HEK293T (cell line): ENCODE measurements around the gene RSU1.

Source experiments
- CTCF ChIA-PET: fragments of 350-600 bp; formaldehyde crosslinking; extraction: SDS; loops from one replicate; lab custom pipeline; 2021; ENCODE audit warnings: antibody characterized with exemption, inconsistent platforms; lab: Yijun Ruan, JAX
- POLR2A ChIA-PET: fragments of 350-600 bp; formaldehyde crosslinking; extraction: SDS; loops from one replicate; lab custom pipeline; 2020; ENCODE audit warnings: antibody characterized with exemption, inconsistent platforms; lab: Yijun Ruan, JAX
- DNase-seq: peaks from one replicate; pipeline ENCODE4 v3.0.0; 2012; ENCODE audit warnings: mixed read lengths; ENCODE audit errors: extremely low spot score
- ARNT ChIP-seq: fragments of 450-650 bp; IDR thresholded peaks from 2 replicates; pipeline ENCODE4 v1.6.1; 2017; ENCODE audit warnings: mild to moderate bottlenecking
- BHLHE40 ChIP-seq: fragments of 450-650 bp; IDR thresholded peaks from 2 replicates; pipeline ENCODE4 v1.6.1; 2016; ENCODE audit warnings: mild to moderate bottlenecking, moderate library complexity, borderline replicate concordance
- CTBP1 ChIP-seq: fragments of 450-650 bp; IDR thresholded peaks from 2 replicates; pipeline ENCODE4 v1.6.1; 2016; ENCODE audit warnings: borderline replicate concordance
- ELF4 ChIP-seq: fragments of 450-650 bp; IDR thresholded peaks from 2 replicates; pipeline ENCODE4 v1.6.1; 2017; ENCODE audit warnings: antibody characterized with exemption
- FOXA1 ChIP-seq: fragments of 450-650 bp; IDR thresholded peaks from 2 replicates; pipeline ENCODE4 v1.6.1; 2016; ENCODE audit warnings: mild to moderate bottlenecking
- FOXK2 ChIP-seq: fragments of 450-650 bp; IDR thresholded peaks from 2 replicates; pipeline ENCODE4 v1.6.1; 2016; ENCODE audit warnings: mild to moderate bottlenecking
- FOXM1 ChIP-seq: fragments of 450-650 bp; IDR thresholded peaks from 2 replicates; pipeline ENCODE4 v1.6.1; 2017; ENCODE audit warnings: mild to moderate bottlenecking, borderline replicate concordance
- HDGF ChIP-seq: fragments of 450-650 bp; IDR thresholded peaks from 2 replicates; pipeline ENCODE4 v1.6.1; 2017; ENCODE audit warnings: antibody characterized with exemption, borderline replicate concordance
- L3MBTL2 ChIP-seq: fragments of 450-650 bp; conservative IDR thresholded peaks from 2 replicates; pipeline ENCODE4 v1.6.1; 2016; ENCODE audit warnings: mild to moderate bottlenecking
- LEF1 ChIP-seq: fragments of 450-650 bp; IDR thresholded peaks from 2 replicates; pipeline ENCODE4 v1.6.1; 2017; ENCODE audit warnings: mild to moderate bottlenecking, borderline replicate concordance
- NFRKB ChIP-seq: fragments of 450-650 bp; IDR thresholded peaks from 2 replicates; pipeline ENCODE4 v1.6.1; 2016; ENCODE audit warnings: mild to moderate bottlenecking, moderate library complexity
- SP1 ChIP-seq: fragments of 450-650 bp; IDR thresholded peaks from 2 replicates; pipeline ENCODE4 v1.6.1; 2017
- SUZ12 ChIP-seq: fragments of 450-650 bp; IDR thresholded peaks from 2 replicates; pipeline ENCODE4 v1.6.1; 2016; ENCODE audit warnings: mild to moderate bottlenecking
- TARDBP ChIP-seq: fragments of 450-650 bp; IDR thresholded peaks from 2 replicates; pipeline ENCODE4 v1.6.1; 2016
- ZNF384 ChIP-seq: fragments of 450-650 bp; IDR thresholded peaks from 2 replicates; pipeline ENCODE4 v1.6.1; 2016
- TF ChIP-seq, protein P1 (sequence below): fragments of 450-650 bp; IDR thresholded peaks from 2 replicates; pipeline ENCODE4 v1.6.1; 2016

The RSU1 gene

GRCh38 chr10:16751244-16751643 is 66.0 kb downstream of the RSU1 start:
- ChIA-PET POLR2A (no interaction called here), CTCF (no interaction called here)
- TF ChIP-seq HDGF = no peak
- no peak for TF ChIP-seq NFRKB
- TF ChIP-seq SUZ12 = no peak
- TF ChIP-seq L3MBTL2 = no peak
- TF ChIP-seq SP1 = no peak
- TF ChIP-seq FOXA1 = no peak
- no peak for DNase-seq

DNA sequence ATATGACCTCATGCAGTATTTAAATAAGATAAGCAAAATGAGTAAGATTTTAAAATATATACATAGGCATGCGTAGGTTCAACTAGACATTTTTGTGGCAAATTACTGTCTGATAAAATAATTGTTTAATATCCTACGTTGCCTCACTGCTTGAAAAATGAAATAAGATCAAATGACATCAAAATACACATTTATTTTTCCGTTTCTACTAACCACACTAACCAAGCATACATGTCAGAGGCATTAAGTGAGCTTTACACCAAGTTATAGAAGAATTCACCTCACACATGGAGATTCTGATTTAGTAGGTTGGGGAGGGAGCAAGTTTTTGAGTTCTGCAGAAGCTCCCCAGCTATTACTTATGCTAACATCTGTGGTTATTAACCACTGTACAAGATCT is 66.8 kb downstream of the RSU1 start:
- TF ChIP-seq HDGF (no peak), ELF4 (no peak), SP1 (no peak), LEF1 (no peak), ARNT (no peak), BHLHE40 (no peak), CTBP1 (no peak)
- no peak for DNase-seq
- ChIA-PET CTCF (interaction anchor here (0.6 kb wide), 1 partner anchor 205 kb away, joined by 3 read pairs; no protein-coding TSS in a partner anchor), POLR2A (no interaction called here)

DNA sequence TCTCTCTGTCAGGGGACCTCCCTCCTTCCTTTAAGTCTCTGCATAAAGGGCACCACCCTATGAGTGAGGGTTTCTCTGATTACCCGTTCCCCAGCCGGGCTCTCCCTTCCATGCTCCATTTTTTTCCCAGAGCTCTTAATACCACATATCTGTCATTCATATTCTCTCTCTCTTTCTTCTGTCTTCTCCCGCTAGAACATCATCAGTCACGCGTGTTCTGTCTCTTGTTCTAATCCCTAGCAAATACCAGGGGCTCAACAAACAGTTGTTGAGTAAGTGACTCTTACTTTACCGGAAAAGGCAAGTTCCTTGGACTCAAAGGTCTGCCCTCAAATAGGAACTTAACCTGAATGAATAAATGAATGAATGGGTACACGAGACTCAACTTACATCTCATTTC is 68.5 kb downstream of the RSU1 start:
- ChIA-PET POLR2A (no interaction called here), CTCF (no interaction called here)
- TF ChIP-seq BHLHE40 (no peak), ARNT (no peak), LEF1 (no peak), FOXM1 (no peak), FOXK2 (no peak), FOXA1 (no peak), SP1 (no peak), TARDBP (no peak), SUZ12 (no peak), L3MBTL2 (no peak), ZNF384 (no peak), CTBP1 (no peak)
- no peak for DNase-seq

GRCh38 chr10:16746856-16747255 is 70.4 kb downstream of the RSU1 start:
- TF ChIP-seq L3MBTL2 (no peak), HDGF (no peak), NFRKB (no peak), SUZ12 (no peak)
- no peak for DNase-seq
- POLR2A ChIA-PET = no interaction called here
- CTCF ChIA-PET = no interaction called here

- no peak for DNase-seq
- TF ChIP-seq LEF1 = no peak
- no peak for TF ChIP-seq BHLHE40
- TF ChIP-seq ARNT = no peak
- ChIA-PET POLR2A (no interaction called here), CTCF (no interaction called here)
These were observed 72.2 kb downstream of the RSU1 start for GRCh38 chr10:16745061-16745460.

DNA sequence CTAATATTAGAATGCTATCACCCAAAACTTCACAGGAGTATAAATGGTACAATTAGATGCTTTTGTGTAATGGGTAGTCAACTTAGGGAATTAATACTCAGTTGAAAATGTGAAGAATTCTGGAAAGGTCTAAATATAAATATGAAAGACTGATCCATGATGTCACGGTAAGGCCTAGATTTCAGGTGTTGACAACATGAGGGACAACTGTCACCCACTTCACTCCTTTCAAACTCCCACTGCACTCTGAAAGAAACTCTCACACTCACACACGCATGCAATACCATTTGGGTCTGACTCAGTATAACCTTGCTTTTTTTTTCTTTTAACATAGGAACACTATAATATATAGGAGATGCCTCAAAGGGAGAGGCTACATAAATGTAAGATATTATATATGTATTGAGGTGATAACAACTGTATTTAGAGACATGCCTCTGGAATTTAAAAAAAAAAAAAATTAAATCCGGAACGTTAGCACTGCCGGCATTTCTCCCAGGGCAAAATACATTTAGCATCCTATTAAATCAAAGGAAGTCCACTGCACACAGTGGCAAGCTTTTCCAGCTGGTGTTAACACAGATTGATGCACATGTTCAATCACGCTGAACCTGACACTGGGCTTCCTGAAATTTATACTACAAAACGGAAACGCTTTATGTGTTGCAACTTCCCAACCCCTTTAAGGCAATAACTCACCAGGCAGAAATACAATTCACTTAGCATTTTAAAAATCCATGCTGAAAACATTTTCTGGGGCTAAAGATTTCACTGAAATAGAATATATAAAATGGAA is 74.9 kb downstream of the RSU1 start:
- ChIA-PET POLR2A (no interaction called here), CTCF (interaction anchor here (0.6 kb wide), 1 partner anchor 1133 kb away, joined by 3 read pairs; no protein-coding TSS in a partner anchor)
- no peak for DNase-seq
- TF ChIP-seq FOXK2 (no peak), FOXA1 (no peak), BHLHE40 (no peak), SP1 (no peak), L3MBTL2 (no peak), SUZ12 (no peak), ZNF384 (no peak)
- TF ChIP-seq, protein P1, sequence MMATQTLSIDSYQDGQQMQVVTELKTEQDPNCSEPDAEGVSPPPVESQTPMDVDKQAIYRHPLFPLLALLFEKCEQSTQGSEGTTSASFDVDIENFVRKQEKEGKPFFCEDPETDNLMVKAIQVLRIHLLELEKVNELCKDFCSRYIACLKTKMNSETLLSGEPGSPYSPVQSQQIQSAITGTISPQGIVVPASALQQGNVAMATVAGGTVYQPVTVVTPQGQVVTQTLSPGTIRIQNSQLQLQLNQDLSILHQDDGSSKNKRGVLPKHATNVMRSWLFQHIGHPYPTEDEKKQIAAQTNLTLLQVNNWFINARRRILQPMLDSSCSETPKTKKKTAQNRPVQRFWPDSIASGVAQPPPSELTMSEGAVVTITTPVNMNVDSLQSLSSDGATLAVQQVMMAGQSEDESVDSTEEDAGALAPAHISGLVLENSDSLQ = no peak

DNA sequence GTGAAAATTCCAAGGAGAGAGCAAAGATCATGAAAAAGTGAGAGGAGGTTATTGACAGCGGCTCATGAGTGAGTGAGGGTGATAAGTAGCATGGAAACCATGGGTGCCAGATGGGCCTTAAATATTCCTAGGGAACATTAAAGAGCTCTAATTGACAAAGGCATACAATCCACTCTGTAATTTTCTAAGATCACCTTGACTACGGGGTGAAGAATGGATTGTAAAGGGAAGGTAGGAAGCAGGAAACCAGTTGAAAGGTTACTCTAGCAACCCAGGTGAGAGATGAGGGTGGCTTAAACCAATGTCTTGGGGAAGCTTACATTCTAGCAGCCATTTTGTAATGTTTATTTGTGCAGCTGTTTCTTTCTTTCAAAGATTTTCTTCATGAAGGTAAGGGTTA is 75.7 kb downstream of the RSU1 start:
- TF ChIP-seq CTBP1 = no peak
- TF ChIP-seq BHLHE40 = no peak
- no peak for TF ChIP-seq FOXM1
- no peak for TF ChIP-seq ARNT
- no peak for TF ChIP-seq FOXK2
- DNase-seq = no peak
- CTCF ChIA-PET = no interaction called here
- POLR2A ChIA-PET = no interaction called here

DNA sequence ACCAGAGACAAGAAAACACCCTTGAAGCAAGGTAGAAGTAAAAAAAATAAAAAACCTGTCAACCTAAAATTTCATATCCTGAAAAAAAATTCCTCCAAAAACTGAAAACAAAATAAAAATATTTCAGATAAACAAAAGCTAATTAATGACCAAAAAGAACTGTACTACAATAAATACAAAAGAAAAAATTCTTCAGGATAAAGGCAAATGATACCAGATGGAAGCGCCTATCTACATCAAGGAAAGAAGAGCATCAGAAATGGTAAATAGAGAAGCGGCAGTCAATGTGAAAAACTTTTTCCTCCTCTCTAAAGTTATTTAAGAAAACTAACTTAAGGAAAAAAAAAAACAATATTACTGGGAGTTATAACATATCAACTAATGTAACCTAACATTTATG is 79.8 kb downstream of the RSU1 start:
- CTCF ChIA-PET = no interaction called here

More for the DNA sequence above, 79.8 kb downstream of the RSU1 start:
- no peak for DNase-seq
- POLR2A ChIA-PET = no interaction called here
- TF ChIP-seq ELF4 = no peak
- TF ChIP-seq ZNF384 = no peak
- TF ChIP-seq LEF1 = no peak
- TF ChIP-seq, protein P1 = no peak
- TF ChIP-seq FOXM1 = no peak
- TF ChIP-seq FOXK2 = no peak
- no peak for TF ChIP-seq NFRKB
- TF ChIP-seq ARNT = no peak
- no peak for TF ChIP-seq BHLHE40
- TF ChIP-seq TARDBP = no peak
- no peak for TF ChIP-seq CTBP1
- TF ChIP-seq SP1 = no peak
- TF ChIP-seq L3MBTL2 = no peak
